ENCODE data around the gene ENO3. TPM values are rescaled to one million over a fixed set of nuclear protein-coding genes. Genes with fewer than 3 reads are reported as not detected.

ENO3 gene
- total RNA-seq, result 1 to 10 TPM; 2.7 to 5.5 TPM

GRCh38 chr17:4950746-4951204, at the start of gene ENO3:
Gene ENO3 (plus strand): TSS chr17:4951119. CDS start chr17:4951830, 711 bp downstream.

GRCh38 chr17:4903051-4903818, 47.7 kb upstream of the ENO3 start, which contains the start of gene CHRNE:
Gene CHRNE (minus strand): TSS chr17:4903098. CDS start chr17:4903063, 35 bp downstream.

GRCh38 chr17:4931963-4932362, 19.0 kb upstream of the ENO3 start, which contains the start of gene GP1BA:
Gene GP1BA (plus strand): TSS chr17:4932277. CDS start chr17:4932605, 328 bp downstream.

GRCh38 chr17:4939796-4940554, 10.9 kb upstream of the ENO3 start, which contains the start of the genes RNF167 and SLC25A11:
Gene RNF167 (plus strand): TSS chr17:4940268. CDS start chr17:4940910, 642 bp downstream.
Gene SLC25A11 (minus strand): TSS chr17:4940046. CDS start chr17:4939910, 136 bp downstream.

GRCh38 chr17:4948166-4948930, 2.6 kb upstream of the ENO3 start, which contains the start of gene PFN1:
Gene PFN1 (minus strand): TSS chr17:4948530. CDS start chr17:4948394, 136 bp downstream.

GRCh38 chr17:4967539-4968485, 16.9 kb downstream of the ENO3 start, which contains the start of gene SPAG7:
Gene SPAG7 (minus strand): TSS chr17:4967817. CDS start chr17:4967804, 13 bp downstream.

GRCh38 chr17:4986951-4987766, 36.2 kb downstream of the ENO3 start, which contains the start of gene CAMTA2:
Gene CAMTA2 (minus strand): TSS chr17:4987675. CDS start chr17:4986222, 1,453 bp downstream.

GRCh38 chr17:4997302-4998026, 46.5 kb downstream of the ENO3 start, which contains the start of the genes INCA1 and KIF1C:
Gene INCA1 (minus strand): TSS chr17:4997522. CDS start chr17:4994437, 3,085 bp downstream.
Gene KIF1C (plus strand): TSS chr17:4997950. CDS start chr17:5000247, 2,297 bp downstream.

Small RNAs within 50 kb of the gene (small RNA-seq; reads per million reads assigned to genes)
- gene MIR6864 (0 to 0.23 reads per million in 2 donors), gene MIR6865 (0 to 0.09 reads per million in 2 donors)

Other genes with a start within 250 kb of the ENO3 start
- 10 to 100 TPM; 24.4 to 31.6 TPM for gene PELP1, start 247.0 kb upstream of the ENO3 start, total RNA-seq
- 1 to 10 TPM; 8.3 to 9.7 TPM for gene ARRB2, start 240.5 kb upstream of the ENO3 start, total RNA-seq
- gene MED11, start 219.7 kb upstream of the ENO3 start, total RNA-seq, result 10 to 100 TPM; 17.0 to 18.2 TPM
- under 1 TPM; under 0.01 to 0.69 TPM for gene ZMYND15, start 211.3 kb upstream of the ENO3 start, total RNA-seq
- 1 to 10 TPM; 1.7 to 6.5 TPM for gene CXCL16, start 211.2 kb upstream of the ENO3 start, total RNA-seq
- not detected for gene TM4SF5, start 179.2 kb upstream of the ENO3 start, total RNA-seq
- not detected for gene VMO1, start 164.8 kb upstream of the ENO3 start, total RNA-seq
- not detected for gene GLTPD2, start 162.2 kb upstream of the ENO3 start, total RNA-seq
- gene PSMB6, start 155.0 kb upstream of the ENO3 start, total RNA-seq, result 100 to 1,000 TPM; 137 to 165 TPM
- gene PLD2, start 144.0 kb upstream of the ENO3 start, total RNA-seq, result 10 to 100 TPM in 1 of 2 donors, 1 to 10 TPM in 1; 8.9 to 10.3 TPM
- gene MINK1, start 117.8 kb upstream of the ENO3 start, total RNA-seq, result 10 to 100 TPM; 37.6 to 40.6 TPM
- gene C17orf107, start 51.6 kb upstream of the ENO3 start, total RNA-seq, result under 1 TPM in 1 of 2 donors, not detected in 1; 0.69 TPM
- gene CHRNE, start 48.0 kb upstream of the ENO3 start, total RNA-seq, result under 1 TPM in 1 of 2 donors, not detected in 1; 0.69 TPM
- gene GP1BA, start 18.8 kb upstream of the ENO3 start, total RNA-seq, result not detected
- gene SLC25A11, start 11.1 kb upstream of the ENO3 start, total RNA-seq, result 100 to 1,000 TPM in 1 of 2 donors, 10 to 100 TPM in 1; 92.9 to 111 TPM
- gene RNF167, start 10.9 kb upstream of the ENO3 start, total RNA-seq, result 10 to 100 TPM; 32.0 to 42.0 TPM
- 100 to 1,000 TPM; 444 to 707 TPM for gene PFN1, start 2.6 kb upstream of the ENO3 start, total RNA-seq
- 10 to 100 TPM; 22.4 to 30.0 TPM for gene SPAG7, start 16.7 kb downstream of the ENO3 start, total RNA-seq
- gene CAMTA2, start 36.6 kb downstream of the ENO3 start, total RNA-seq, result 10 to 100 TPM in 1 of 2 donors, 1 to 10 TPM in 1; 9.0 to 20.0 TPM
- gene INCA1, start 46.4 kb downstream of the ENO3 start, total RNA-seq, result under 1 TPM; under 0.01 to 0.69 TPM
- 10 to 100 TPM; 25.1 to 29.6 TPM for gene KIF1C, start 46.8 kb downstream of the ENO3 start, total RNA-seq
- gene SLC52A1, start 84.3 kb downstream of the ENO3 start, total RNA-seq, result not detected
- 1 to 10 TPM in 1 of 2 donors, under 1 TPM in 1; 0.67 to 1.7 TPM for gene ZFP3, start 127.3 kb downstream of the ENO3 start, total RNA-seq
- gene ZNF232, start 160.8 kb downstream of the ENO3 start, total RNA-seq, result 1 to 10 TPM; 5.2 to 8.7 TPM
- gene USP6, start 164.9 kb downstream of the ENO3 start, total RNA-seq, result not detected
- gene ZNF594, start 240.7 kb downstream of the ENO3 start, total RNA-seq, result 10 to 100 TPM; 11.4 to 14.3 TPM

Measured in melanocyte of skin (primary cell).